GM23248 (cell line): ENCODE data around the gene IFNA4.

Experiments used
- EZH2 ChIP-seq: fragments of 200-600 bp; sonication (generic); IDR thresholded peaks from 2 replicates; pipeline ENCODE4 v1.6.1; 2018; ENCODE audit warnings: antibody characterized with exemption, mild to moderate bottlenecking; ENCODE audit not compliant: insufficient read depth, poor library complexity, severe bottlenecking
- EZH2phosphoT487 ChIP-seq: fragments of 200-600 bp; sonication (generic); IDR thresholded peaks from 2 replicates; pipeline ENCODE4 v1.6.1; 2018; ENCODE audit warnings: antibody characterized with exemption, moderate library complexity, mild to moderate bottlenecking, low read depth; ENCODE audit not compliant: insufficient read depth

DNA sequence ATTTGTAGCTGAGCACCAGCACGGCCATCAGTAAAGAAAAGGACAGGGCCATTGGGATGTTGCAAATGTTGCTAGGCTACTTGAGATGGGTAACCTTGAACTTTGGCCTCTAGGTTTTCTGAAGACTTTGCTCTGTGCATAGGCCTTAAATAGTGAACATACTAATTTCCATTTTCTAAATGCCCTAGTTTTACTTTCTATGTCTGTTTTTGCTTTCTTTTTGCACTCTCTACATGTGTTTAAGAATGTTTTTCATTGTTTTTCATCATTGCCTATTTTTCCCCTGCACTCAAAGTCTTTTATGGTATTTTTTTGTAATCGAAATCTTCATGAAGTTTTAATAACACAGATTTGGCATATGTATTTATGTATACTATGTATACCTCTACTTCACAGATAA lies 40.7 kb upstream of the IFNA4 start, which contains the start of gene IFNA17:
- TF ChIP-seq EZH2phosphoT487 (no peak), EZH2 (no peak)
